ENCODE data around the gene IMMP1L. TPM values are rescaled to one million over a fixed set of nuclear protein-coding genes. Genes with fewer than 3 reads are reported as not detected.

IMMP1L gene
- polyA plus RNA-seq, 1 donor (not counting 4 experiments of a cell fraction or from before 2014, with no cell fraction given) = 39.8 TPM

DNA sequence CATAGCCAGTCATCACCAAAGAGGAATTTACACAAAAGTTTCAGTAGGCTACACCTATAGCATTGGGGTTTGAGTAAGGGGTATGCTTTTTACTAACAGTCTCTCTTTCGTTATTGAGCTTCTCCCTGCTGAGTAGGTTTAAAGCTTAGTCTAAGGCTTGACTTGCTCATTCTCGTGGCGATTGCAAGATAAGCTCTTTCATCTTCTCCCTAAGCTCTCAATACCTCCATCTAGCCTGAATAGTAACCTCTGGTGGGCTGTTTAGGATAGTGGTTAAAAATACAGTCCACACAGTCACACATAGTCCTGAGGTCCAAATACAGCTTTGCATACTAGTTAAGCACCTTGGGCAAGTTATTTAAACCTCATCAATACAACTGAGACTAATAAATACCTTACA is 65.6 kb downstream of the IMMP1L start:
- FAIRE-seq = no peak

DNA sequence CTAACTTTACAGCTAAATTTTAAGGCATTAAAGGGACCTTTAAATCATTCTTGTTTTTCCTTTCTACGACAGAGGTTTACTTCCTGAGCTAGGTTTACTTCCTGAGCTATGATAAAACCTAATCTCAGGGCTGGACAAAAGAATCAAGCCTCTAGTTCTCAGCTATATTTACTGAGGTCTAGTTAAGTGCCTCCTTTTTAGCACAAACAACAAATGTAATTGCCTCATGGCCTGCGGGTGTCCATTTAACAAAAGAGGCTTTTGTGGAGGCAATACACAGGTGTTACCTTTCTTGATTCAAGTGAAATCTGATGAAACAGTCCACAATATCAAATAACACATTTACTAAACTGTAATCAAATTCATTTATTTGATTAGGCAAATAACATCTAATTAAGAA is 67.3 kb downstream of the IMMP1L start:
- no peak overlapping the region for H3K27ac ChIP-seq (ENCODE audit: control insufficient read depth, insufficient read depth, low read length)
- H3K9me1 ChIP-seq (ENCODE audit: control insufficient read depth, extremely low read depth, insufficient read depth, low read length) = no peaks in the 10 kb centered on the region
- no peak overlapping the region for H2AFZ ChIP-seq (ENCODE audit: control insufficient read depth, low read length)
- no peaks in the 10 kb centered on the region for H3K79me2 ChIP-seq (ENCODE audit: control insufficient read depth, insufficient read depth, low read length)
- dilution Hi-C loops (cut with MboI; ENCODE audit: extremely low pct_ligation_motif_present, low sequenced_read_pairs) = no loop called here
- H3K27me3 ChIP-seq (ENCODE audit: control insufficient read depth, extremely low read depth, insufficient read depth, low read length) = no peaks in the 10 kb centered on the region
- FAIRE-seq (no peak), DNase-seq (ENCODE audit: low read depth, low spot score) (no peak)
- H3K36me3 ChIP-seq (ENCODE audit: control insufficient read depth in 2 of 2, extremely low read depth in 1 of 2, insufficient read depth in 2 of 2, low read length in 2 of 2) = no peaks in the 10 kb centered on the region
- H3K9ac ChIP-seq (ENCODE audit: control insufficient read depth, extremely low read depth, insufficient read depth, low read length) = no peak overlapping the region
- H3K4me3 ChIP-seq (ENCODE audit: control insufficient read depth in 2 of 3, extremely low read depth in 1 of 3, insufficient read depth in 2 of 3, low read depth in 1 of 3, low read length in 3 of 3) = no peak overlapping the region
- H3K4me1 ChIP-seq (ENCODE audit: control insufficient read depth, extremely low read depth, insufficient read depth, low read length) = no peaks in the 10 kb centered on the region
- TF ChIP-seq, protein P1, sequence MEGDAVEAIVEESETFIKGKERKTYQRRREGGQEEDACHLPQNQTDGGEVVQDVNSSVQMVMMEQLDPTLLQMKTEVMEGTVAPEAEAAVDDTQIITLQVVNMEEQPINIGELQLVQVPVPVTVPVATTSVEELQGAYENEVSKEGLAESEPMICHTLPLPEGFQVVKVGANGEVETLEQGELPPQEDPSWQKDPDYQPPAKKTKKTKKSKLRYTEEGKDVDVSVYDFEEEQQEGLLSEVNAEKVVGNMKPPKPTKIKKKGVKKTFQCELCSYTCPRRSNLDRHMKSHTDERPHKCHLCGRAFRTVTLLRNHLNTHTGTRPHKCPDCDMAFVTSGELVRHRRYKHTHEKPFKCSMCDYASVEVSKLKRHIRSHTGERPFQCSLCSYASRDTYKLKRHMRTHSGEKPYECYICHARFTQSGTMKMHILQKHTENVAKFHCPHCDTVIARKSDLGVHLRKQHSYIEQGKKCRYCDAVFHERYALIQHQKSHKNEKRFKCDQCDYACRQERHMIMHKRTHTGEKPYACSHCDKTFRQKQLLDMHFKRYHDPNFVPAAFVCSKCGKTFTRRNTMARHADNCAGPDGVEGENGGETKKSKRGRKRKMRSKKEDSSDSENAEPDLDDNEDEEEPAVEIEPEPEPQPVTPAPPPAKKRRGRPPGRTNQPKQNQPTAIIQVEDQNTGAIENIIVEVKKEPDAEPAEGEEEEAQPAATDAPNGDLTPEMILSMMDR (optimal IDR thresholded peaks at IDR 0.05 in 1 of 3, IDR thresholded peaks at IDR 0.05 in 1 of 3, conservative IDR thresholded peaks at IDR 0.05 in 1 of 3; ENCODE audit: extremely low read depth in 1 of 3, insufficient read depth in 2 of 3, low read length in 3 of 3) = no peak
- TF ChIP-seq EZH2 (IDR thresholded peaks at IDR 0.05; ENCODE audit: low read length) = no peak
- no peaks in the 10 kb centered on the region for H3K9me3 ChIP-seq (ENCODE audit: control insufficient read depth, low read depth, low read length)
- no peaks in the 10 kb centered on the region for H4K20me1 ChIP-seq (ENCODE audit: control insufficient read depth, extremely low read depth, insufficient read depth, low read length)
- H3K4me2 ChIP-seq (ENCODE audit: control insufficient read depth, extremely low read depth, insufficient read depth, low read depth, low read length) = no peak overlapping the region

More for the DNA sequence above, 65.6 kb downstream of the IMMP1L start:
- no peak for DNase-seq (ENCODE audit: low read depth, low spot score)
- H3K4me2 ChIP-seq (ENCODE audit: control insufficient read depth, extremely low read depth, insufficient read depth, low read depth, low read length) = no peak overlapping the region
- H4K20me1 ChIP-seq (ENCODE audit: control insufficient read depth, extremely low read depth, insufficient read depth, low read length) = no peaks in the 10 kb centered on the region
- no peaks in the 10 kb centered on the region for H3K9me3 ChIP-seq (ENCODE audit: control insufficient read depth, low read depth, low read length)
- dilution Hi-C loops (cut with MboI; ENCODE audit: extremely low pct_ligation_motif_present, low sequenced_read_pairs) = no loop called here
- no peak overlapping the region for H2AFZ ChIP-seq (ENCODE audit: control insufficient read depth, low read length)
- no peaks in the 10 kb centered on the region for H3K9me1 ChIP-seq (ENCODE audit: control insufficient read depth, extremely low read depth, insufficient read depth, low read length)
- H3K36me3 ChIP-seq (ENCODE audit: control insufficient read depth in 2 of 2, extremely low read depth in 1 of 2, insufficient read depth in 2 of 2, low read length in 2 of 2) = no peaks in the 10 kb centered on the region
- no peaks in the 10 kb centered on the region for H3K4me1 ChIP-seq (ENCODE audit: control insufficient read depth, extremely low read depth, insufficient read depth, low read length)
- no peak overlapping the region for H3K27ac ChIP-seq (ENCODE audit: control insufficient read depth, insufficient read depth, low read length)
- TF ChIP-seq, protein P1 (optimal IDR thresholded peaks at IDR 0.05 in 1 of 3, IDR thresholded peaks at IDR 0.05 in 1 of 3, conservative IDR thresholded peaks at IDR 0.05 in 1 of 3; ENCODE audit: extremely low read depth in 1 of 3, insufficient read depth in 2 of 3, low read length in 3 of 3) = no peak
- no peak overlapping the region for H3K9ac ChIP-seq (ENCODE audit: control insufficient read depth, extremely low read depth, insufficient read depth, low read length)
- H3K4me3 ChIP-seq (ENCODE audit: control insufficient read depth in 2 of 3, extremely low read depth in 1 of 3, insufficient read depth in 2 of 3, low read depth in 1 of 3, low read length in 3 of 3) = no peak overlapping the region
- H3K79me2 ChIP-seq (ENCODE audit: control insufficient read depth, insufficient read depth, low read length) = no peaks in the 10 kb centered on the region
- H3K27me3 ChIP-seq (ENCODE audit: control insufficient read depth, extremely low read depth, insufficient read depth, low read length) = no peaks in the 10 kb centered on the region
